ENCODE data around the gene RTP2. TPM values are rescaled to one million over a fixed set of nuclear protein-coding genes. Genes with fewer than 3 reads are reported as not detected.
A peak's percentile ranks its signal among the peaks of the same experiment; 100 is the strongest.

The RTP2 gene, protein sequence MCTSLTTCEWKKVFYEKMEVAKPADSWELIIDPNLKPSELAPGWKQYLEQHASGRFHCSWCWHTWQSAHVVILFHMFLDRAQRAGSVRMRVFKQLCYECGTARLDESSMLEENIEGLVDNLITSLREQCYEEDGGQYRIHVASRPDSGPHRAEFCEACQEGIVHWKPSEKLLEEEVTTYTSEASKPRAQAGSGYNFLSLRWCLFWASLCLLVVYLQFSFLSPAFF
- not detected for polyA plus RNA-seq (2013, experiment 1 of 2)
- polyA plus RNA-seq (2013, experiment 2 of 2): not detected

GRCh38 chr3:187702507-187703033, at the start of gene RTP2:
Gene RTP2, minus strand, starts transcription at chr3:187702557. Its CDS starts 429 bp downstream, at chr3:187702128.
- 0 to 75% methylated on average over 1 to 4 of the region's 4 CpGs for WGBS, 2 experiments (ENCODE audit: insufficient coverage in 2 of 2)

GRCh38 chr3:187750513-187751123, 48.3 kb upstream of the RTP2 start:
- H3K9me3 ChIP-seq (ENCODE audit: control insufficient read depth, low read length): no peaks in the 10 kb centered on the region
- no peaks in the 10 kb centered on the region for H3K36me3 ChIP-seq (ENCODE audit: control insufficient read depth, insufficient read depth, low read length)
- peaks cover 17% of the 10 kb centered on the region for H3K4me1 ChIP-seq (ENCODE audit: control insufficient read depth, insufficient read depth, low read length, poor library complexity, severe bottlenecking)
- 67% methylated on average over 1 of the region's 11 CpGs; no CpG with 5 or more reads in 1 of the 2 experiments for WGBS, 2 experiments (ENCODE audit: insufficient coverage in 2 of 2)
- H3K27ac ChIP-seq (ENCODE audit: low read depth, low read length, severe bottlenecking): no peak overlapping the region
- no peak overlapping the region for H3K4me3 ChIP-seq (ENCODE audit: extremely low read depth, insufficient read depth, low read length, poor library complexity, severe bottlenecking)

More at GRCh38 chr3:187702507-187703033, at the start of gene RTP2:
- H3K9me3 ChIP-seq (ENCODE audit: control insufficient read depth, low read length): no peaks in the 10 kb centered on the region
- H3K4me3 ChIP-seq (ENCODE audit: extremely low read depth, insufficient read depth, low read length, poor library complexity, severe bottlenecking): no peak within 1 kb of the TSS
- H3K36me3 ChIP-seq (ENCODE audit: control insufficient read depth, insufficient read depth, low read length): no peaks in the 10 kb centered on the region
- H3K4me1 ChIP-seq (ENCODE audit: control insufficient read depth, insufficient read depth, low read length, poor library complexity, severe bottlenecking): peaks cover 8% of the 10 kb centered on the region
- H3K27ac ChIP-seq (ENCODE audit: low read depth, low read length, severe bottlenecking): no peak within 1 kb of the TSS

DNA sequence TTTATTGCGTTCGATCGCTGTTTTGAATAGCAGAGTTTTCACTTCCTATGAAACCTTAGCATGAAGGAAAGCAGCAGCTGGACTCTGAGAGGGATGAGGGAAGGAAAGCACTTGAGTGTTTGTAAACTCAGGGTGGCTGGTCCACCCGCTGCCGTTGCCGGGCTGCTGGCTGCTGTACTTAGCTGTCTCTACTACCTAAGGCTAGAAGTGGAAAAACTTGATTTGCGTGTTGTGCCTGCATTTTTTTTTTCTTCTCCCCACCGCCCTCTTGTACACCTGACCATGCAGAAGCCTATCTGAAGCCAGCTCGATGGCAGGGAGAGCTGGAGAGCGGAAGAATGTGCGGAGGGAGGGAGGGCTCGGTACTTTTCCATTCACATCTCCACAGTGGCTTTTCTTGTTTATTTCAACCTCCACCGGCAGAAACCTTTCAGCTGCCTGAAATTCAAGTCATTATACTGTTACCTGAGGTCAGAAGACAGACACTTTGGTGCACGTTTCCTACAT, 47.7 kb upstream of the RTP2 start:
- no peak overlapping the region for H3K4me3 ChIP-seq (ENCODE audit: extremely low read depth, insufficient read depth, low read length, poor library complexity, severe bottlenecking)
- peaks cover 17% of the 10 kb centered on the region for H3K4me1 ChIP-seq (ENCODE audit: control insufficient read depth, insufficient read depth, low read length, poor library complexity, severe bottlenecking)
- H3K27ac ChIP-seq (ENCODE audit: low read depth, low read length, severe bottlenecking): peak overlapping the region; percentile 43
- no peaks in the 10 kb centered on the region for H3K36me3 ChIP-seq (ENCODE audit: control insufficient read depth, insufficient read depth, low read length)
- H3K9me3 ChIP-seq (ENCODE audit: control insufficient read depth, low read length): no peaks in the 10 kb centered on the region
- 42 to 89% methylated on average over 3 to 8 of the region's 14 CpGs for WGBS, 2 experiments (ENCODE audit: insufficient coverage in 2 of 2)

DNA sequence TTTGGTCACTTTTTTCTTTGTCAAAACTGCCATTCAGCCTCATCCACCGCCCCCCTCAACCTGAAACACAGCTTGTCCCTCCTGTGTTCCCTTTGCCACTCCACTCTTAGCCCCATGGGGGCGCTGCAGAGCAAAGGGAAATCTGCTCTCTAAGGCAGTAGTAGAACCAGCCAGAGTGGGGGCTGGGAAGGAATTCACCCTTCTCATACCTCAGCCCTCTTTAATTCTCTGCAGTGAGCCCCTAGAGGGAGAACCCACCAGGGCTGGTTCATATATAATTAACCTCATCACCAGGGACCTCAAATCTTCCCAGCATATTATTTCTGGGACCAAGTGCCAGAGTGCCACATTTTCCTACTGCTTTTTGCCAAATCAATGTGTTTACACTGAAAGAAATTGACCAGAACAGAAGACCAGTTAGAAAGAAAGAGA, 45.7 kb upstream of the RTP2 start:
- H3K4me3 ChIP-seq (ENCODE audit: extremely low read depth, insufficient read depth, low read length, poor library complexity, severe bottlenecking): no peak overlapping the region
- H3K27ac ChIP-seq (ENCODE audit: low read depth, low read length, severe bottlenecking): no peak overlapping the region
- H3K4me1 ChIP-seq (ENCODE audit: control insufficient read depth, insufficient read depth, low read length, poor library complexity, severe bottlenecking): peaks cover 17% of the 10 kb centered on the region
- no peaks in the 10 kb centered on the region for H3K36me3 ChIP-seq (ENCODE audit: control insufficient read depth, insufficient read depth, low read length)
- no peaks in the 10 kb centered on the region for H3K9me3 ChIP-seq (ENCODE audit: control insufficient read depth, low read length)
- WGBS, 2 experiments (ENCODE audit: insufficient coverage in 2 of 2): 0 to 10% methylated on average over 1 to 2 of the region's 2 CpGs

GRCh38 chr3:187747506-187747905, 45.1 kb upstream of the RTP2 start:
- Histone ChIP-seq H3K36me3 (ENCODE audit: control insufficient read depth, insufficient read depth, low read length) (no peaks in the 10 kb centered on the region), H3K9me3 (ENCODE audit: control insufficient read depth, low read length) (no peaks in the 10 kb centered on the region), H3K4me3 (ENCODE audit: extremely low read depth, insufficient read depth, low read length, poor library complexity, severe bottlenecking) (no peak overlapping the region), H3K4me1 (ENCODE audit: control insufficient read depth, insufficient read depth, low read length, poor library complexity, severe bottlenecking) (peaks cover 20% of the 10 kb centered on the region), H3K27ac (ENCODE audit: low read depth, low read length, severe bottlenecking) (peak overlapping the region; percentile 11)
- 89 to 100% methylated on average over 1 to 3 of the region's 5 CpGs for WGBS, 2 experiments (ENCODE audit: insufficient coverage in 2 of 2)

- Histone ChIP-seq H3K27ac (ENCODE audit: low read depth, low read length, severe bottlenecking) (peak overlapping the region; percentile 100), H3K36me3 (ENCODE audit: control insufficient read depth, insufficient read depth, low read length) (no peaks in the 10 kb centered on the region), H3K4me1 (ENCODE audit: control insufficient read depth, insufficient read depth, low read length, poor library complexity, severe bottlenecking) (peaks cover 24% of the 10 kb centered on the region), H3K9me3 (ENCODE audit: control insufficient read depth, low read length) (no peaks in the 10 kb centered on the region), H3K4me3 (ENCODE audit: extremely low read depth, insufficient read depth, low read length, poor library complexity, severe bottlenecking) (peak overlapping the region; percentile 66)
- 4% methylated on average over 3 of the region's 10 CpGs; no CpG with 5 or more reads in 1 of the 2 experiments for WGBS, 2 experiments (ENCODE audit: insufficient coverage in 2 of 2)
Observed at GRCh38 chr3:187746442-187747281, 44.3 kb upstream of the RTP2 start.

GRCh38 chr3:187746059-187746441, 43.7 kb upstream of the RTP2 start:
- H3K9me3 ChIP-seq (ENCODE audit: control insufficient read depth, low read length): no peaks in the 10 kb centered on the region
- no peaks in the 10 kb centered on the region for H3K36me3 ChIP-seq (ENCODE audit: control insufficient read depth, insufficient read depth, low read length)
- peaks cover 24% of the 10 kb centered on the region for H3K4me1 ChIP-seq (ENCODE audit: control insufficient read depth, insufficient read depth, low read length, poor library complexity, severe bottlenecking)
- peak overlapping the region; percentile 100 for H3K27ac ChIP-seq (ENCODE audit: low read depth, low read length, severe bottlenecking)
- WGBS, 2 experiments (ENCODE audit: insufficient coverage in 2 of 2): no CpG with 5 or more reads among the region's 6 CpGs
- H3K4me3 ChIP-seq (ENCODE audit: extremely low read depth, insufficient read depth, low read length, poor library complexity, severe bottlenecking): peak overlapping the region; percentile 66

GRCh38 chr3:187745201-187746058, 43.1 kb upstream of the RTP2 start, which contains the start of gene BCL6:
Gene BCL6, minus strand, starts transcription at chr3:187745468. Its CDS starts 11,775 bp downstream, at chr3:187733693.
- Histone ChIP-seq H3K27ac (ENCODE audit: low read depth, low read length, severe bottlenecking) (peak within 1 kb of the TSS; percentile 100), H3K4me1 (ENCODE audit: control insufficient read depth, insufficient read depth, low read length, poor library complexity, severe bottlenecking) (peaks cover 26% of the 10 kb centered on the region), H3K9me3 (ENCODE audit: control insufficient read depth, low read length) (no peaks in the 10 kb centered on the region), H3K4me3 (ENCODE audit: extremely low read depth, insufficient read depth, low read length, poor library complexity, severe bottlenecking) (peak within 1 kb of the TSS; percentile 66), H3K36me3 (ENCODE audit: control insufficient read depth, insufficient read depth, low read length) (no peaks in the 10 kb centered on the region)
- 0% methylated on average over 17 to 24 of the region's 40 CpGs for WGBS, 2 experiments (ENCODE audit: insufficient coverage in 2 of 2)

GRCh38 chr3:187744169-187745151, 42.1 kb upstream of the RTP2 start:
- WGBS, 2 experiments (ENCODE audit: insufficient coverage in 2 of 2): 0% methylated on average over 26 to 45 of the region's 55 CpGs
- H3K4me3 ChIP-seq (ENCODE audit: extremely low read depth, insufficient read depth, low read length, poor library complexity, severe bottlenecking): peak overlapping the region; percentile 66
- H3K9me3 ChIP-seq (ENCODE audit: control insufficient read depth, low read length): no peaks in the 10 kb centered on the region
- peak overlapping the region; percentile 100 for H3K27ac ChIP-seq (ENCODE audit: low read depth, low read length, severe bottlenecking)
- H3K36me3 ChIP-seq (ENCODE audit: control insufficient read depth, insufficient read depth, low read length): no peaks in the 10 kb centered on the region
- peaks cover 23% of the 10 kb centered on the region for H3K4me1 ChIP-seq (ENCODE audit: control insufficient read depth, insufficient read depth, low read length, poor library complexity, severe bottlenecking)
